ENCODE data around the gene RRM2.

DNA sequence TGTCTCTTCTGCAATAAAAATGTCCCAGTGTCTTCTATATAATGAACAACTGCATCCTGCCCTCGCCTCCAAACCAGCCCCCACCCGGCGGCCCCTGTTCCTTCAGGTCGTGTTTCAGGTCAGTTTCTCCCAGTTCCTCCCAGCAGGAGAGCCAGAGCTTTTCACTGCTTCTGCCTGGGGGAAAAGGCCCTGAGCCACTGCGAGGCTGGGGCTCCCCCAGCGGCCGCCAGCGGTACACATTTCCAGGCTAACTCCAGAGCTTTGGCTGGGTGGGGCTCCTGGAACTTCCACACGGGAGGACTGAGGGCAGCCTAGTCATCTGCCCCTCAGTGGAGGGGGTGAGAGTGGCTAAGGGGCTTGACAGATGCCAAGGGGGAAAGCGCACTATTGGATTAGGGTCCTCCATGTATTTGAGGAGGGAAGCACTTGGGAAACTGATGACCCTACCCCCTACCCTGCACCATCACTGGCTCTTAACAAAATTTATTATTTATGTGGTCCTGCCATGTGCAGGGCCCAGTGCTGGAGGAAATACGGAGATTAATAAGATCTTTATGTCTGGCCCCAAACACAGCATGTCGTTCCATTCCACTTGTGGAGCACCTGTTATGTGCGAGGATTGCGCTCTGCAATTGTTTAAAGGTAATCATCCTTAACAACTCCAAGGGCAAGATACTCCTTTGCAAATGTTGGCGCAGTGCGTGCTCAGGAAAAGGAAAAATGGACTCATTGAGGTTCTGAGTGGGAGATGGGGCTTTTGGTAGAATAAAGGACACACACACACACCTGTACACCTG lies 25.0 kb upstream of the RRM2 start:
- TF ChIP-seq POLR2AphosphoS5 (IDR thresholded peaks at IDR 0.05; ENCODE audit: low read depth) (no peak), EZH2 (IDR thresholded peaks at IDR 0.05; ENCODE audit: low read depth, unreplicated experiment) (no peak), EZH2phosphoT487 (IDR thresholded peaks at IDR 0.05; ENCODE audit: unreplicated experiment) (no peak), ZNF114 (CRISPR knock-in tag; IDR thresholded peaks at IDR 0.05) (no peak), CREB1 (CRISPR knock-in tag; IDR thresholded peaks at IDR 0.05; ENCODE audit: low read depth) (no peak), JUNB (IDR thresholded peaks at IDR 0.05; ENCODE audit: unreplicated experiment) (no peak), ZNF331 (CRISPR knock-in tag; IDR thresholded peaks at IDR 0.05; ENCODE audit: low read depth) (no peak)
- TF ChIP-seq, protein P1, sequence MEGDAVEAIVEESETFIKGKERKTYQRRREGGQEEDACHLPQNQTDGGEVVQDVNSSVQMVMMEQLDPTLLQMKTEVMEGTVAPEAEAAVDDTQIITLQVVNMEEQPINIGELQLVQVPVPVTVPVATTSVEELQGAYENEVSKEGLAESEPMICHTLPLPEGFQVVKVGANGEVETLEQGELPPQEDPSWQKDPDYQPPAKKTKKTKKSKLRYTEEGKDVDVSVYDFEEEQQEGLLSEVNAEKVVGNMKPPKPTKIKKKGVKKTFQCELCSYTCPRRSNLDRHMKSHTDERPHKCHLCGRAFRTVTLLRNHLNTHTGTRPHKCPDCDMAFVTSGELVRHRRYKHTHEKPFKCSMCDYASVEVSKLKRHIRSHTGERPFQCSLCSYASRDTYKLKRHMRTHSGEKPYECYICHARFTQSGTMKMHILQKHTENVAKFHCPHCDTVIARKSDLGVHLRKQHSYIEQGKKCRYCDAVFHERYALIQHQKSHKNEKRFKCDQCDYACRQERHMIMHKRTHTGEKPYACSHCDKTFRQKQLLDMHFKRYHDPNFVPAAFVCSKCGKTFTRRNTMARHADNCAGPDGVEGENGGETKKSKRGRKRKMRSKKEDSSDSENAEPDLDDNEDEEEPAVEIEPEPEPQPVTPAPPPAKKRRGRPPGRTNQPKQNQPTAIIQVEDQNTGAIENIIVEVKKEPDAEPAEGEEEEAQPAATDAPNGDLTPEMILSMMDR (conservative IDR thresholded peaks at IDR 0.05; ENCODE audit: low read depth in 2 of 2) = peak; percentile 83 to 84
- TF ChIP-seq, protein P2, sequence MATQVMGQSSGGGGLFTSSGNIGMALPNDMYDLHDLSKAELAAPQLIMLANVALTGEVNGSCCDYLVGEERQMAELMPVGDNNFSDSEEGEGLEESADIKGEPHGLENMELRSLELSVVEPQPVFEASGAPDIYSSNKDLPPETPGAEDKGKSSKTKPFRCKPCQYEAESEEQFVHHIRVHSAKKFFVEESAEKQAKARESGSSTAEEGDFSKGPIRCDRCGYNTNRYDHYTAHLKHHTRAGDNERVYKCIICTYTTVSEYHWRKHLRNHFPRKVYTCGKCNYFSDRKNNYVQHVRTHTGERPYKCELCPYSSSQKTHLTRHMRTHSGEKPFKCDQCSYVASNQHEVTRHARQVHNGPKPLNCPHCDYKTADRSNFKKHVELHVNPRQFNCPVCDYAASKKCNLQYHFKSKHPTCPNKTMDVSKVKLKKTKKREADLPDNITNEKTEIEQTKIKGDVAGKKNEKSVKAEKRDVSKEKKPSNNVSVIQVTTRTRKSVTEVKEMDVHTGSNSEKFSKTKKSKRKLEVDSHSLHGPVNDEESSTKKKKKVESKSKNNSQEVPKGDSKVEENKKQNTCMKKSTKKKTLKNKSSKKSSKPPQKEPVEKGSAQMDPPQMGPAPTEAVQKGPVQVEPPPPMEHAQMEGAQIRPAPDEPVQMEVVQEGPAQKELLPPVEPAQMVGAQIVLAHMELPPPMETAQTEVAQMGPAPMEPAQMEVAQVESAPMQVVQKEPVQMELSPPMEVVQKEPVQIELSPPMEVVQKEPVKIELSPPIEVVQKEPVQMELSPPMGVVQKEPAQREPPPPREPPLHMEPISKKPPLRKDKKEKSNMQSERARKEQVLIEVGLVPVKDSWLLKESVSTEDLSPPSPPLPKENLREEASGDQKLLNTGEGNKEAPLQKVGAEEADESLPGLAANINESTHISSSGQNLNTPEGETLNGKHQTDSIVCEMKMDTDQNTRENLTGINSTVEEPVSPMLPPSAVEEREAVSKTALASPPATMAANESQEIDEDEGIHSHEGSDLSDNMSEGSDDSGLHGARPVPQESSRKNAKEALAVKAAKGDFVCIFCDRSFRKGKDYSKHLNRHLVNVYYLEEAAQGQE (IDR thresholded peaks at IDR 0.05; ENCODE audit: unreplicated experiment) = no peak
